Panc1 (cell line): ENCODE measurements around the gene KAZN. TPM values are rescaled to one million over a fixed set of nuclear protein-coding genes. Genes with fewer than 3 reads are reported as not detected.

Source experiments
- ATAC-seq: fragments of 200-7000 bp; cut with Tn5 transposase; 2 replicates; pipeline ENCODE4 v1.9.1; 2020; ENCODE audit warnings: mild to moderate bottlenecking, moderate library complexity
- BruUV-seq: library from RNA; stranded (reverse); fragments of 400-500 nt; replicated peaks from 2 replicates; lab custom pipeline; 2021; lab: Mats Ljungman, UMichigan
- CTCF ChIA-PET: fragments of 300-600 bp; sonication (Branson Sonifier 250); formaldehyde crosslinking; loops from one replicate; lab custom pipeline; 2022; ENCODE audit warnings: antibody characterized with exemption; lab: Charles Lee
- POLR2A ChIA-PET: fragments of 300-600 bp; sonication (Branson Sonifier 250); formaldehyde crosslinking; loops from one replicate; lab custom pipeline; 2022; ENCODE audit warnings: antibody characterized with exemption; lab: Charles Lee
- DNase-seq: peaks from one replicate; pipeline ENCODE4 v3.0.0-alpha.2; 2010; ENCODE audit warnings: low read depth, low spot score
- H3K27ac ChIP-seq: 2 replicates; pipeline ENCODE4 v1.5.1; 2011; ENCODE audit warnings: mild to moderate bottlenecking, low read length, inconsistent platforms
- H3K27me3 ChIP-seq: fragments of 200-500 bp; sonication (Bioruptor generic); 2 replicates; pipeline ENCODE4 v1.6.0; 2014; ENCODE audit warnings: low read length, inconsistent platforms; ENCODE audit not compliant: control insufficient read depth, insufficient read depth
- H3K36me3 ChIP-seq: fragments of 200-500 bp; sonication (Bioruptor generic); 2 replicates; pipeline ENCODE4 v1.5.1; 2014; ENCODE audit warnings: inconsistent platforms, mild to moderate bottlenecking, low read length, moderate library complexity; ENCODE audit not compliant: control insufficient read depth, insufficient read depth
- H3K4me1 ChIP-seq: 2 replicates; pipeline ENCODE4 v1.5.1; 2011; ENCODE audit warnings: inconsistent platforms, mild to moderate bottlenecking, low read length, moderate library complexity; ENCODE audit not compliant: control insufficient read depth, insufficient read depth
- H3K4me3 ChIP-seq, 2 experiments: 2 replicates each; pipeline ENCODE4 v1.5.1; 2011 to 2012; ENCODE audit warnings: low read depth in 2 of 2, low read length in 2 of 2, mild to moderate bottlenecking in 2 of 2, inconsistent platforms in 1 of 2, moderate library complexity in 1 of 2
- H3K9me3 ChIP-seq: fragments of 200-500 bp; sonication (Bioruptor generic); 2 replicates; pipeline ENCODE4 v1.5.1; 2014; ENCODE audit warnings: low read depth, mild to moderate bottlenecking, inconsistent platforms, low read length, moderate library complexity; ENCODE audit not compliant: control insufficient read depth, insufficient read depth
- CTCF ChIP-seq: fragments of 450-650 bp; IDR thresholded peaks from 2 replicates; pipeline ENCODE4 v1.5.1; 2017; ENCODE audit warnings: mild to moderate bottlenecking
- POLR2AphosphoS5 ChIP-seq: IDR thresholded peaks from 2 replicates; pipeline ENCODE4 v1.6.1; 2012; ENCODE audit warnings: mild to moderate bottlenecking, low read depth, low read length, moderate library complexity
- REST ChIP-seq, 2 experiments: IDR thresholded peaks; 2 replicates each; pipeline ENCODE4 v1.6.1; 2011 to 2012; ENCODE audit warnings: low read depth in 2 of 2, control low read depth in 1 of 2, low read length in 1 of 2, mild to moderate bottlenecking in 1 of 2, moderate library complexity in 1 of 2; ENCODE audit not compliant: insufficient read depth in 1 of 2
- SIN3A ChIP-seq: IDR thresholded peaks from 2 replicates; pipeline ENCODE4 v1.6.1; 2012; ENCODE audit warnings: low read depth, mild to moderate bottlenecking, low read length, moderate library complexity, borderline replicate concordance; ENCODE audit not compliant: insufficient read depth
- TCF7L2 ChIP-seq: IDR thresholded peaks from 2 replicates; pipeline ENCODE4 v1.6.1; 2011; ENCODE audit warnings: mild to moderate bottlenecking, low read depth, low read length, inconsistent platforms
- in situ Hi-C: cut with HindIII; loops from 2 replicates; pipeline ENCODE4 v1.10.0; 2016; ENCODE audit warnings: low sequenced_read_pairs, low pct_unique_long_range_greater_than_20kb
- intact Hi-C: fragments of 100-400 bp; cut with micrococcal nuclease; formaldehyde crosslinking; loops from one replicate; pipeline ENCODE4 v1.10.0; 2022; ENCODE audit not compliant: unreplicated experiment
- total RNA-seq: library from RNA; stranded (reverse); gene quantifications from one replicate; pipeline ENCODE4 v1.2.1, GENCODE V29; 2021; ENCODE audit not compliant: unreplicated experiment

The KAZN gene
- total RNA-seq, 1 experiment from 2014 or later, result 6.6 TPM

GRCh38 chr1:14639291-14640050 lies 41.0 kb downstream of the KAZN start:
- CTCF ChIA-PET, result no interaction called here
- no peak for ATAC-seq
- Histone ChIP-seq H3K27ac (no peak overlapping the region), H3K27me3 (no peaks in the 10 kb centered on the region; the same call in 1 of the 2 replicates), H3K4me3 (no peak overlapping the region), H3K4me1 (no peaks in the 10 kb centered on the region), H3K36me3 (no peaks in the 10 kb centered on the region), H3K9me3 (no peaks in the 10 kb centered on the region)
- no TSS peak for BruUV-seq
- in situ Hi-C loops, result no loop called here
- TF ChIP-seq SIN3A (no peak), POLR2AphosphoS5 (no peak), TCF7L2 (no peak), CTCF (no peak), REST (IDR thresholded peaks at IDR 0.05; ENCODE audit: insufficient read depth in 1 of 2, low read depth in 2 of 2, low read length in 1 of 2) (no peak)
- POLR2A ChIA-PET, result no interaction called here
- intact Hi-C loops, result no loop called here
- no peak for DNase-seq

GRCh38 chr1:14642712-14643111 lies 44.2 kb downstream of the KAZN start:
- BruUV-seq, result no TSS peak
- in situ Hi-C loops, result no loop called here
- intact Hi-C loops, result no loop called here
- Histone ChIP-seq H3K4me3 (no peak overlapping the region), H3K9me3 (no peaks in the 10 kb centered on the region), H3K27me3 (no peaks in the 10 kb centered on the region), H3K4me1 (no peaks in the 10 kb centered on the region), H3K36me3 (no peaks in the 10 kb centered on the region), H3K27ac (no peak overlapping the region)
- CTCF ChIA-PET, result no interaction called here
- DNase-seq, result no peak
- TF ChIP-seq REST (IDR thresholded peaks at IDR 0.05; ENCODE audit: insufficient read depth in 1 of 2, low read depth in 2 of 2, low read length in 1 of 2) (no peak), TCF7L2 (no peak), CTCF (no peak), SIN3A (no peak), POLR2AphosphoS5 (no peak)
- POLR2A ChIA-PET, result interaction anchor here (0.6 kb wide), 1 partner anchor 23 kb away, joined by 6 read pairs; no protein-coding TSS in a partner anchor
- ATAC-seq, result no peak
